H1 (cell line): ENCODE measurements around the gene UBE2E2. TPM values are rescaled to one million over a fixed set of nuclear protein-coding genes. Genes with fewer than 3 reads are reported as not detected.

Experiments used
- CTCF ChIA-PET: fragments of 300-600 bp; sonication (Branson Sonifier 250); formaldehyde crosslinking; loops from one replicate; lab custom pipeline; 2021; ENCODE audit not compliant: partially characterized antibody; lab: Charles Lee
- POLR2A ChIA-PET: fragments of 300-600 bp; sonication (Branson Sonifier 250); formaldehyde crosslinking; loops from one replicate; lab custom pipeline; 2021; ENCODE audit warnings: inconsistent platforms; ENCODE audit not compliant: partially characterized antibody; lab: Charles Lee
- DNase-seq, 2 experiments: peaks; one replicate each; pipeline versions ENCODE4 v3.0.0 to v3.0.0-alpha.2; 2010 to 2022; ENCODE audit warnings: low spot score in 2 of 2, low read depth in 1 of 2, mixed read lengths in 1 of 2
- FAIRE-seq: peaks from 2 replicates; lab custom pipeline; 2011; peaks lifted over from hg19 to GRCh38; lab: Jason Lieb, UNC
- H2AFZ ChIP-seq: 2 replicates; pipeline ENCODE4 v1.8.1; 2012; ENCODE audit warnings: low read length, inconsistent platforms
- H2AK5ac ChIP-seq: 2 replicates; pipeline ENCODE4 v1.6.1; 2013; ENCODE audit warnings: low read depth, low read length
- H2BK120ac ChIP-seq: replicated peaks from 2 replicates; pipeline ENCODE3; 2013; ENCODE audit warnings: low read depth, low read length, inconsistent platforms
- H2BK12ac ChIP-seq: 2 replicates; pipeline ENCODE4 v1.6.1; 2013; ENCODE audit warnings: low read depth, low read length
- H2BK15ac ChIP-seq: 2 replicates; pipeline ENCODE4 v1.6.1; 2013; ENCODE audit warnings: low read length
- H2BK20ac ChIP-seq: 2 replicates; pipeline ENCODE4 v1.6.1; 2013; ENCODE audit warnings: low read length
- H2BK5ac ChIP-seq: 2 replicates; pipeline ENCODE4 v1.6.1; 2013; ENCODE audit warnings: low read depth, low read length
- H3K14ac ChIP-seq: 2 replicates; pipeline ENCODE4 v1.6.1; 2013; ENCODE audit warnings: inconsistent platforms; ENCODE audit not compliant: insufficient read length
- H3K18ac ChIP-seq: 2 replicates; pipeline ENCODE4 v1.6.1; 2013; ENCODE audit warnings: low read length; ENCODE audit errors: extremely low read depth
- H3K23ac ChIP-seq: 2 replicates; pipeline ENCODE4 v1.6.1; 2013; ENCODE audit warnings: inconsistent platforms; ENCODE audit not compliant: insufficient read length
- H3K23me2 ChIP-seq: 2 replicates; pipeline ENCODE4 v1.6.1; 2013; ENCODE audit warnings: low read depth, low read length
- H3K27ac ChIP-seq: 2 replicates; pipeline ENCODE4 v1.6.1; 2011; ENCODE audit warnings: low read depth, low read length, inconsistent platforms
- H3K27me3 ChIP-seq, 4 experiments: replicated peaks in 1 of 4; 1 replicate in 1 of 4; 2 replicates in 3 of 4; pipeline versions ENCODE4 v1.6.1 to v1.8.1; 2011 to 2013; ENCODE audit warnings: low read length in 3 of 4, mild to moderate bottlenecking in 3 of 4, inconsistent platforms in 2 of 4, mixed read lengths in 2 of 4, moderate library complexity in 1 of 4; ENCODE audit not compliant: control insufficient read depth in 3 of 4, insufficient read depth in 3 of 4; ENCODE audit errors: extremely low read depth in 1 of 4
- H3K36me3 ChIP-seq, 4 experiments: 2 replicates each; pipeline versions ENCODE4 v1.6.1 to v1.8.1; 2011 to 2013; ENCODE audit warnings: mild to moderate bottlenecking in 4 of 4, low read length in 3 of 4, moderate library complexity in 2 of 4, control low read depth in 1 of 4, inconsistent platforms in 1 of 4; ENCODE audit not compliant: insufficient read depth in 4 of 4, control insufficient read depth in 2 of 4
- H3K4ac ChIP-seq: replicated peaks from 2 replicates; pipeline ENCODE3; 2013; ENCODE audit warnings: low read length, low read depth, mixed read lengths, inconsistent platforms; ENCODE audit not compliant: insufficient read length
- H3K4me1 ChIP-seq, 4 experiments: replicated peaks in 1 of 4; 1 replicate in 1 of 4; 2 replicates in 3 of 4; pipeline versions ENCODE4 v1.6.1 to v1.8.1; 2011 to 2013; ENCODE audit warnings: low read length in 3 of 4, inconsistent platforms in 2 of 4, mixed read lengths in 1 of 4; ENCODE audit not compliant: insufficient read depth in 4 of 4, control insufficient read depth in 3 of 4
- H3K4me2 ChIP-seq, 2 experiments: 2 replicates each; pipeline versions ENCODE4 v1.6.1 to v1.8.1; 2011 to 2013; ENCODE audit warnings: low read depth in 2 of 2, low read length in 2 of 2, control low read depth in 1 of 2, inconsistent platforms in 1 of 2, mild to moderate bottlenecking in 1 of 2; ENCODE audit not compliant: insufficient read depth in 1 of 2
- H3K4me3 ChIP-seq, 4 experiments: fragments of 200-600, 300-600 bp in 1 of 4; sonication (generic), shearing (Covaris generic), sonication (Bioruptor Twin) in 1 of 4; 2 replicates each; pipeline versions ENCODE4 v1.5.1 to v1.8.1; 2011 to 2016; ENCODE audit warnings: low read length in 4 of 4, low read depth in 3 of 4, control low read depth in 2 of 4, inconsistent platforms in 2 of 4, mild to moderate bottlenecking in 2 of 4, mixed read lengths in 1 of 4, moderate library complexity in 1 of 4; ENCODE audit not compliant: insufficient read depth in 2 of 4; ENCODE audit errors: extremely low read depth in 1 of 4
- H3K56ac ChIP-seq: replicated peaks from 2 replicates; pipeline ENCODE3; 2013; ENCODE audit warnings: low read depth, mild to moderate bottlenecking, mixed read lengths, low read length, inconsistent platforms; ENCODE audit not compliant: insufficient read length
- H3K79me1 ChIP-seq: 2 replicates; pipeline ENCODE4 v1.6.1; 2013; ENCODE audit warnings: low read depth, low read length, control low read depth
- H3K79me2 ChIP-seq, 2 experiments: 2 replicates each; pipeline versions ENCODE4 v1.6.1 to v1.8.1; 2012 to 2013; ENCODE audit warnings: low read length in 2 of 2, mild to moderate bottlenecking in 2 of 2, inconsistent platforms in 1 of 2; ENCODE audit not compliant: insufficient read depth in 2 of 2, control insufficient read depth in 1 of 2
- H3K9ac ChIP-seq, 4 experiments: replicated peaks in 1 of 4; 1 replicate in 1 of 4; 2 replicates in 3 of 4; pipeline versions ENCODE4 v1.6.1 to v1.8.1; 2011 to 2013; ENCODE audit warnings: low read depth in 3 of 4, low read length in 3 of 4, control low read depth in 2 of 4, mild to moderate bottlenecking in 2 of 4, moderate library complexity in 2 of 4, inconsistent platforms in 1 of 4; ENCODE audit errors: extremely low read depth in 1 of 4
- H3K9me3 ChIP-seq, 2 experiments: 2 replicates each; pipeline versions ENCODE4 v1.6.1 to v1.8.1; 2012 to 2013; ENCODE audit warnings: mild to moderate bottlenecking in 2 of 2, moderate library complexity in 2 of 2, control low read depth in 1 of 2, inconsistent platforms in 1 of 2, low read depth in 1 of 2, low read length in 1 of 2, mixed read lengths in 1 of 2; ENCODE audit not compliant: insufficient read depth in 2 of 2
- H4K20me1 ChIP-seq, 2 experiments: replicated peaks in 1 of 2; 2 replicates each; pipeline versions ENCODE3 to v1.8.1; 2011 to 2013; ENCODE audit warnings: inconsistent platforms in 2 of 2, low read length in 2 of 2, mild to moderate bottlenecking in 1 of 2; ENCODE audit not compliant: insufficient read depth in 2 of 2, control insufficient read depth in 1 of 2
- H4K5ac ChIP-seq: 2 replicates; pipeline ENCODE4 v1.6.1; 2013; ENCODE audit warnings: low read length, low read depth, mixed read lengths, inconsistent platforms; ENCODE audit not compliant: insufficient read length
- H4K8ac ChIP-seq: 2 replicates; pipeline ENCODE4 v1.8.0; 2013; ENCODE audit warnings: mild to moderate bottlenecking, moderate library complexity, low read length, inconsistent platforms; ENCODE audit not compliant: insufficient read depth; ENCODE audit errors: extremely low read depth
- H4K91ac ChIP-seq: replicated peaks from 2 replicates; pipeline ENCODE3; 2013; ENCODE audit warnings: low read length, mixed read lengths, inconsistent platforms; ENCODE audit not compliant: insufficient read length
- KDM4A ChIP-seq: IDR thresholded peaks from one replicate; pipeline ENCODE4 v1.7.1; 2012; ENCODE audit warnings: low read depth, mild to moderate bottlenecking, moderate library complexity, low read length, inconsistent platforms; ENCODE audit not compliant: severe bottlenecking
- MAFK ChIP-seq: IDR thresholded peaks from 2 replicates; pipeline ENCODE4 v1.6.1; 2012; ENCODE audit warnings: low read depth, mild to moderate bottlenecking, improper control_type of control experiment, low read length
- POLR2AphosphoS5 ChIP-seq: IDR thresholded peaks from 2 replicates; pipeline ENCODE4 v1.6.1; 2011; ENCODE audit warnings: low read depth, low read length
- TBP ChIP-seq: IDR thresholded peaks from 2 replicates; pipeline ENCODE4 v1.6.1; 2011; ENCODE audit warnings: low read depth, low read length, improper control_type of control experiment
- TCF12 ChIP-seq: IDR thresholded peaks from 2 replicates; pipeline ENCODE4 v1.6.1; 2011; ENCODE audit warnings: low read depth, mild to moderate bottlenecking, low read length
- WGBS, 2 experiments: shearing (Covaris generic) in 1 of 2; methylation state at CpG; one replicate each; pipeline versions ENCODE4 v1.1.6 to v1.1.7; 2013 to 2015; ENCODE audit warnings: low lambda C conversion rate in 2 of 2, mixed read lengths in 2 of 2, inconsistent platforms in 1 of 2, low coverage in 1 of 2, missing lambda C conversion rate in 1 of 2; ENCODE audit not compliant: insufficient replicate concordance in 2 of 2, insufficient coverage in 1 of 2, insufficient read length in 1 of 2; ENCODE audit errors: extremely low coverage in 1 of 2, missing lambda C conversion rate in 1 of 2; 5-methylcytosine and 5-hydroxymethylcytosine counted together
- polyA plus RNA-seq, 7 experiments: library from polyadenylated mRNA; depleted of rRNA in 3 of 7; stranded (reverse) in 5 of 7; unstranded in 2 of 7; fragments of >200 nt in 5 of 7; fragments of 200-250 nt in 2 of 7; gene quantifications; 1 replicate in 5 of 7; 2 replicates in 1 of 7; 4 replicates in 1 of 7; pipeline versions ENCODE4 v1.2.1 to v1.2.3, GENCODE V29; 2011 to 2013; ENCODE audit warnings: missing spikeins in 2 of 7, mixed read lengths in 2 of 7
- total RNA-seq: library from RNA; stranded (reverse); fragmentation: NEBNext Ultra II Directional; extraction: Animal tissue kit (Norgen Biotek cat#: 25700); gene quantifications from 2 replicates; pipeline ENCODE4 v1.2.1, GENCODE V29; 2021

UBE2E2 gene
- total and polyA plus RNA-seq, 2 of the 8 experiments (the other 6 are each of a cell fraction or from before 2014, with no cell fraction given), result 57.6 to 70.6 TPM

GRCh38 chr3:23217872-23218554, 14.9 kb downstream of the UBE2E2 start:
- H3K23me2 ChIP-seq, result no peaks in the 10 kb centered on the region
- no peak overlapping the region for H3K4ac ChIP-seq
- no peaks in the 10 kb centered on the region for H4K20me1 ChIP-seq
- no peak overlapping the region for H3K56ac ChIP-seq
- no peak overlapping the region for H3K27ac ChIP-seq
- H4K91ac ChIP-seq, result no peak overlapping the region
- WGBS, 2 experiments, result 88% methylated on average over 5 of the region's 5 CpGs; no CpG with 5 or more reads in 1 of the 2 experiments
- H3K79me2 ChIP-seq, result peaks cover 0 to 53% of the 10 kb centered on the region in 2 experiments; a peak in 3 of 4 replicates
- H2BK20ac ChIP-seq, result no peak overlapping the region
- no peak overlapping the region for H3K18ac ChIP-seq
- H2BK12ac ChIP-seq, result no peak overlapping the region
- FAIRE-seq, result no peak
- H2BK15ac ChIP-seq, result no peak overlapping the region
- no peak overlapping the region for H3K4me3 ChIP-seq
- no peaks in the 10 kb centered on the region for H3K79me1 ChIP-seq
- no peaks in the 10 kb centered on the region for H3K27me3 ChIP-seq
- TF ChIP-seq POLR2AphosphoS5 (no peak), TCF12 (no peak), KDM4A (no peak), MAFK (no peak), TBP (no peak)
- no peaks in the 10 kb centered on the region; a peak in 1 of 7 replicates for H3K4me1 ChIP-seq
- DNase-seq, result no peak
- no peak overlapping the region for H4K5ac ChIP-seq
- H2BK120ac ChIP-seq, result no peak overlapping the region
- no peak overlapping the region for H2AK5ac ChIP-seq
- no peak overlapping the region for H3K4me2 ChIP-seq
- H3K23ac ChIP-seq, result no peak overlapping the region
- H3K36me3 ChIP-seq, result no peaks in the 10 kb centered on the region
- CTCF ChIA-PET, result no interaction called here
- H4K8ac ChIP-seq, result no peak overlapping the region
- no peak overlapping the region for H3K14ac ChIP-seq
- no peak overlapping the region for H3K9ac ChIP-seq
- no peak overlapping the region for H2AFZ ChIP-seq
- no peaks in the 10 kb centered on the region for H3K9me3 ChIP-seq
- no peak overlapping the region for H2BK5ac ChIP-seq
- POLR2A ChIA-PET, result no interaction called here
